Neural cell (in vitro differentiated cells): Measurements from ENCODE around the gene GLIS2.

Source experiments
- EZH2 ChIP-seq: fragments of 200-600, 300-800 bp; shearing (Covaris generic), sonication (generic); IDR thresholded peaks from 2 replicates; pipeline ENCODE4 v1.6.1; 2014; ENCODE audit warnings: antibody characterized with exemption, low read length, borderline replicate concordance, mild to moderate bottlenecking; ENCODE audit not compliant: insufficient read depth, poor library complexity, severe bottlenecking
- POLR2AphosphoS5 ChIP-seq: IDR thresholded peaks from 2 replicates; pipeline ENCODE4 v1.6.1; 2012
- RAD21 ChIP-seq: fragments of 450-650 bp; conservative IDR thresholded peaks from 2 replicates; pipeline ENCODE4 v1.6.1; 2014; ENCODE audit warnings: antibody characterized with exemption, mild to moderate bottlenecking, moderate library complexity
- REST ChIP-seq: IDR thresholded peaks from 2 replicates; pipeline ENCODE4 v1.6.1; 2012; ENCODE audit warnings: borderline replicate concordance
- SMC3 ChIP-seq: fragments of 450-650 bp; conservative IDR thresholded peaks from 2 replicates; pipeline ENCODE4 v1.6.1; 2014; ENCODE audit warnings: antibody characterized with exemption, mild to moderate bottlenecking, moderate library complexity; ENCODE audit not compliant: poor library complexity
- TF ChIP-seq, protein P1 (sequence below): fragments of 450-650 bp; IDR thresholded peaks from 2 replicates; pipeline ENCODE4 v1.5.1; 2014; ENCODE audit warnings: antibody characterized with exemption, mild to moderate bottlenecking, moderate library complexity; ENCODE audit not compliant: poor library complexity, severe bottlenecking

- no peak for TF ChIP-seq SMC3
- no peak for TF ChIP-seq POLR2AphosphoS5
- TF ChIP-seq, protein P1, sequence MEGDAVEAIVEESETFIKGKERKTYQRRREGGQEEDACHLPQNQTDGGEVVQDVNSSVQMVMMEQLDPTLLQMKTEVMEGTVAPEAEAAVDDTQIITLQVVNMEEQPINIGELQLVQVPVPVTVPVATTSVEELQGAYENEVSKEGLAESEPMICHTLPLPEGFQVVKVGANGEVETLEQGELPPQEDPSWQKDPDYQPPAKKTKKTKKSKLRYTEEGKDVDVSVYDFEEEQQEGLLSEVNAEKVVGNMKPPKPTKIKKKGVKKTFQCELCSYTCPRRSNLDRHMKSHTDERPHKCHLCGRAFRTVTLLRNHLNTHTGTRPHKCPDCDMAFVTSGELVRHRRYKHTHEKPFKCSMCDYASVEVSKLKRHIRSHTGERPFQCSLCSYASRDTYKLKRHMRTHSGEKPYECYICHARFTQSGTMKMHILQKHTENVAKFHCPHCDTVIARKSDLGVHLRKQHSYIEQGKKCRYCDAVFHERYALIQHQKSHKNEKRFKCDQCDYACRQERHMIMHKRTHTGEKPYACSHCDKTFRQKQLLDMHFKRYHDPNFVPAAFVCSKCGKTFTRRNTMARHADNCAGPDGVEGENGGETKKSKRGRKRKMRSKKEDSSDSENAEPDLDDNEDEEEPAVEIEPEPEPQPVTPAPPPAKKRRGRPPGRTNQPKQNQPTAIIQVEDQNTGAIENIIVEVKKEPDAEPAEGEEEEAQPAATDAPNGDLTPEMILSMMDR, result no peak
- no peak for TF ChIP-seq EZH2
- TF ChIP-seq REST, result no peak
- TF ChIP-seq RAD21, result no peak
Measured at GRCh38 chr16:4303973-4304372, 11.9 kb upstream of the GLIS2 start.
